ENCODE data around the gene KIR3DL1.
"Not testable (repeated sequence)": the region's sequence is repeated elsewhere in the genome, so short reads cannot be mapped to it uniquely, and the experiment has no call there.

The KIR3DL1 gene

DNA sequence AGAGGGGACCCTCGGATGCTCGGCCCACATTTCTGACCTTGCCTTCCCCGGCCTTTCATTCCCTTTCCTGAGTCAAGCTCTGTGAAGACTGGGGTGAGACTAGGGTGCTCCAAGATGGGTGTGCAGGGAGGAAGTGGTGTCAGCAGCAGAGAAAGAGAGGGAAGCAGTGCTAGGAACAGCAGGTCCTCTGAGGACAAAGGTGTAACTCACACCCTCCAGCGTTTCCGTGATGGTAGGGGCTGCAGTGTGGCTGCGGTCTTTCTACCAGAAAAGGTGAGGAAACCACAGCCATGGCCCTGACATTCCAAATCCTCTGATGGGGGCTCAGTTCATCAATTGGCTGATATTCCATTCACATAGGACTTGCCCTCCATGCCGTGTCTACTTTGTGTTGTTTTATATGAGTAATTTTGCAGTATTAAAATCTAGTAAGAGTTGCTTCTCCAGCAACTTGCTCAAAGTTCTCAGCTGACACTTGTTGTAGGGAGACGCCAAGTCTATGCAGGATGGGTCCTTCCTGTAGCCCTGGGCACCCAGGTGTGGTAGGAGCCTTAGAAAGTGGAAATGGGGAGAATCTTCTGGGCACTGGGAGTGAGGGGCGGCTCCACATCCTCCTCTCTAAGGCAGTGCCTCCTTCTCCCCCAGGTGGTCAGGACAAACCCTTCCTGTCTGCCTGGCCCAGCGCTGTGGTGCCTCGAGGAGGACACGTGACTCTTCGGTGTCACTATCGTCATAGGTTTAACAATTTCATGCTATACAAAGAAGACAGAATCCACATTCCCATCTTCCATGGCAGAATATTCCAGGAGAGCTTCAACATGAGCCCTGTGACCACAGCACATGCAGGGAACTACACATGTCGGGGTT is 1.6 kb downstream of the KIR3DL1 start:
- no peak for DNase-seq (ENCODE audit: low spot score)

DNA sequence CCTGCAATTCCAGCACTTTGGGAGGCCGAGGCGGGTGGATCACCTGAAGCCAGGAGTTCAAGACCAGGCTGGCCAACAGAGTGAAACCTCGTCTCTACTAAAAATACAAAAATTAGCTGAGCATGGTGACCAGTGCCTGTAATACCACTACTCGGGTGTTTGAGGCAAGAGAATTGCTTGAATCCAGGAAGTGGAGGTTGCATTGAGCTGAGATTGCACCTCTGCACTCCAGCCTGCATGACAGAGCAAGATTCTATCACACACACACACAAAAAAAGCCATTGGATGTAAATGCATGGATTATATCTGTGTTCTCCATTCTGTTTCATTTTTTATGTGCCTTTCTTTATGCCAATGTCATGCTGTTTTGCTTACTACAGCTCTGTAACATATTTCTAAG is 8.1 kb downstream of the KIR3DL1 start:
- DNase-seq (ENCODE audit: low spot score), result not testable (repeated sequence)

DNA sequence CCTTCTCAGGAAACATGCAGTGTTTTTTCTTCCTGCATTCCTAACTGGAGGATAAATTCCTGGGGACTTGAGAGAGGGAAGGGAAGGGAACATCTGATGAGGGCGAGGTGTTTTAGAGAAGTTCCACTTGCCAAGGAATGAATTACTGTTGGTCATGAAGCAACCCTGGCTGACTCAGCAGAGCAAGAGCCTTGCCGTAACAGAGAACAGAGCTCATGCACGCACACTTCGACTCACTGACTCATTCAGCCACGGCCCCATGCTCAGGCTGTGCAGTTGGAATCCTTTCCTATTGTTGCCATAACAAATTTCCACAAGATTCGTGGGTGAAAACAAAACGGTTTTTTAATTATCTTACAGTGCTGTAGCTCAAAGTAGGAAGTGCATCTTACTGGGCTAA is 9.1 kb downstream of the KIR3DL1 start:
- not testable (repeated sequence) for DNase-seq (ENCODE audit: low spot score)

DNA sequence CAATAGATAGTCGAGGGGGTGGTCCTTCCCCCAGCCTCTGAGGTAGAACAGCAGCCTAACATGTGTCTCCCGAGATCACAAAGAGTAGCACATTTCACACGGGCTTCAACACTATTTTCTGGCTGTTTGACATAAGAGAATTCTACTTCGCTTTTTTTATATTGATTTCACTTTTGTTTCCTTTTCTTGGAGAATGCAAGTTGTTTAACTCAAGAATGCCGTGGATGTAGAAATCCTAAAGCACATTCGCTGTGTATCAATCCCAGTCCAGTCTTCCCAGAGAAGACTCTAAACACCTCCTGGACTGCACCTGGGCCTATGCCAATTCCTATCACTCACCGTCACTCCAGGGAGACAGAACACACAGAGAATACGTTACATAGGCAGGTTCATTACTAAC is 11.8 kb downstream of the KIR3DL1 start:
- not testable (repeated sequence) for DNase-seq (ENCODE audit: low spot score)

DNA sequence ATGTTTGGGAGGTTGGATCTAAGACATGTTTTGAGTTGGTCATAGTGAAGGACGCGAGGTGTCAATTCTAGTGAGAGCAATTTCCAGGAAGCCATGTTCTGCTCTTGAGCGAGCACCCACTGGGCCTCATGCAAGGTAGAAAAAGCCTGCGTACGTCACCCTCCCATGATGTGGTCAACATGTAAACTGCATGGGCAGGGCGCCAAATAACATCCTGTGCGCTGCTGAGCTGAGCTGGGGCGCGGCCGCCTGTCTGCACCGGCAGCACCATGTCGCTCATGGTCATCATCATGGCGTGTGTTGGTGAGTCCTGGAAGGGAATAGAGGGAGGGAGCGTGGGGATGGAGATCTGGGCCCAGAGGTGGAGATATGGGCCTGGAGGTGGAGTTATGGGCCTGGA is 16.2 kb downstream of the KIR3DL1 start, which contains the start of gene KIR2DS4:
Gene KIR2DS4 (plus strand): TSS at position 181 of the 400 bp plus-strand sequence.
- not testable (repeated sequence) for DNase-seq (ENCODE audit: low spot score)

DNA sequence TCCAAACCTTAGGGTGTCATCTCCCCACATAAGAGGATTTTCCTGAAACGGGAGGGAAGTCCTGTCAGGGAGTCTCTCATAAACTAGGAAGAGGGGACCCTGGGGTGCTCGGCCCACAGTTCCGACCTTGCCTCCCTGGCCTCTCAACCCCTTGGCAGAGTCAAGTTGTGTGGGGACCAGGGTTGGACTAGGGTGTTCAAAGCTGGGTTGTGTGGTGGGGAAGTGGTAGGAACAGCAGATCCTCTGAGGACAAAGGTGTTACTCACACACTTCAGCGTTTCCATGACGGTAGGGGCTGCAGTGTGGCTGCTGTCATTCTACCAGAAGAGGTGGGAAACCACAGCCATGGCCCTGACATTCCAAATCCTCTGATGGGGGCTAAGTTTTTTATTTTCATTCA is 18.9 kb downstream of the KIR3DL1 start:
- DNase-seq (ENCODE audit: low spot score), result not testable (repeated sequence)

DNA sequence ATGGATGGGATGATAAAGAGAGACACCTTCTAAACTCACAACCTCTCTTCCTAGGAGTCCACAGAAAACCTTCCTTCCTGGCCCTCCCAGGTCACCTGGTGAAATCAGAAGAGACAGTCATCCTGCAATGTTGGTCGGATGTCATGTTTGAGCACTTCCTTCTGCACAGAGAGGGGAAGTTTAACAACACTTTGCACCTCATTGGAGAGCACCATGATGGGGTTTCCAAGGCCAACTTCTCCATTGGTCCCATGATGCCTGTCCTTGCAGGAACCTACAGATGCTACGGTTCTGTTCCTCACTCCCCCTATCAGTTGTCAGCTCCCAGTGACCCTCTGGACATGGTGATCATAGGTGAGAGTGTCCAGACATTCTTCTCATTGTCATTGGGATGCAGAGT is 21.3 kb downstream of the KIR3DL1 start:
- DNase-seq (ENCODE audit: low spot score), result not testable (repeated sequence)

DNA sequence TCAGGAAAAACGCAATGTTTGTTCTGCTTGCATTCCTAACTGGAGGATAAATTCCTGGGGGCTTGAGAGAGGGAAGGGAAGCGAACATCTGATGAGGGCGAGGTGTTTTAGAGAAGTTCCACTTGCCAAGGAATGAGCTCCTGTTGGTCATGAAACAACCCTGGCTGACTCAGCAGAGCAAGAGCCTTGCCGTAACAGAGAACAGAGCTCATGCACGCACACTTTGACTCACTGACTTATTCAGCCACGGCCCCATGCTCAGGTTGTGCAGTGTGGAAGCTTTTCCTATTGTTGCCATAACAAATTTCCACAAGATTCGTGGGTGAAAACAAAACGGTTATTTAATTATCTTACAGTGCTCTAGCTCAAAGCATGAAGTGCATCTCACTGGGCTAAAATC is 26.9 kb downstream of the KIR3DL1 start:
- DNase-seq (ENCODE audit: low spot score), result not testable (repeated sequence)

DNA sequence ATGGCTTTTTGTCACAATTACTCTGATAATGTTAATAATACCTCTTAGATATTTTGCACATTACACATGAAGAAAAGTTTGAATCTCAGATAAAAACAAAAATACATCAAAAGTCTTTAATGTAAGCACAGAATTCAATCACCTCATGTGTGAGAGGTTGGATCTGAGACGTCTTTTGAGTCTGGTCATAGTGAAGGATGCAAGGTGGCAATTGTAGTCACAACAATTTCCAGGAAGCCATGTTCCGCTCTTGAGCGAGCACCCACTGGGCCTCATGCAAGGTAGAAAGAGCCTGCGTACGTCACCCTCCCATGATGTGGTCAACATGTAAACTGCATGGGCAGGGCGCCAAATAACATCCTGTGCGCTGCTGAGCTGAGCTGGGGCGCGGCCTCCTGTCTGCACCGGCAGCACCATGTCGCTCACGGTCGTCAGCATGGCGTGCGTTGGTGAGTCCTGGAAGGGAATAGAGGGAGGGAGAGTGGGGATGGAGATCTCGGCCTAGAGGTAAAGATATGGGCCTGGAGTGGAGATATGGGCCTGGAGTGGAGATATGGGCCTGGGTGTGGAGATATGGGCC is 33.9 kb downstream of the KIR3DL1 start, which contains the start of gene KIR3DL2:
Gene KIR3DL2 (plus strand): TSS at position 383 of the 580 bp plus-strand sequence. CDS start 33 bp downstream, at position 416.
- not testable (repeated sequence) for DNase-seq (ENCODE audit: low spot score)

DNA sequence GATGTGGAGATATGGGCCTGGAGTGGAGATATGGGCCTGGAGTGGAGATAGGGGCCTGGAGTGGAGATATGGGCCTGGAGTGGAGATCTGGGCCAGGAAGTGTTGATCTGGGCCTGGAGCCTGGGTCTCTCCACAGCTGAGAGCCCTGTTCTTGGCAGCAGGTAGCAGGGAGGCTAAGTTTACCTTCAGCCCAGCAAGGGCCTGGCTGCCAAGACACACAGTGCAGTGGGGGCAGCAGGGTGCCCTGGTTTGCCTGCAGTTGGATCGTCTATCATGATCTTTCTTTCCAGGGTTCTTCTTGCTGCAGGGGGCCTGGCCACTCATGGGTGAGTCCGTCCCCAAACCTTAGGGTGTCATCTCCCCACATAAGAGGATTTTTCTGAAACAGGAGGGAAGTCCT is 34.7 kb downstream of the KIR3DL1 start:
- DNase-seq (ENCODE audit: low spot score), result no peak

DNA sequence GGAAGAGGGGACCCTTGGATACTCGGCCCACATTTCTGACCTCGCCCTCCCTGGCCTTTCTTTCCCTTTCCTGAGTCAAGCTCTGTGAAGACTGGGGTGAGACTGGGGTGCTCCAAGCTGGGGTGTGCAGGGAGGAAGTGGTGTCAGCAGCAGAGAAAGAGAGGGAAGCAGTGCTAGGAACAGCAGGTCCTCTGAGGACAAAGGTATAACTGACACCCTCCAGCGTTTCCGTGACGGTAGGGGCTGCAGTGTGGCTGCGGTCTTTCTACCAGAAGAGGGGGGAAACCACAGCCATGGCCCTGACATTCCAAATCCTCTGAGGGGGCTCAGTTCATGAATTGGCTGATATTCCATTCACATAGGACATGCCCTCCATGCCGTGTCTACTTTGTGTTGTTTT is 35.1 kb downstream of the KIR3DL1 start:
- DNase-seq (ENCODE audit: low spot score), result no peak

DNA sequence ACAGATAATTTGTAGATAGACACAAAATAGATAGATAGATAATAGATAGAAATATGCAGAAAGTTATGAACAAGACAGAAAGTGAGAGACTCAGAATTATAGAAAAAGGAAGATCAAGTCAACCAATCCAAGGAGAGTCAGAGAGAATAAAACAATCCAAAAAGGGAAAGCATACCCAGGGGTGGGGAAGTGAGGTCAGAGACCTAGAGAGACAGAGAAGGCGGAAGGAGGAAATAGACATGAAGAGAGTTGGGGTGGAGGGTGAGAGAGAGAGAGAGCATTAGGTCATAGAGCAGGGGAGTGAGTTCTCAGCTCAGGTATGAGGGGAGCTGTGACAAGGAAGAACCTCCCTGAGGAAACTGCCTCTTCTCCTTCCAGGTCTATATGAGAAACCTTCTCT is 39.0 kb downstream of the KIR3DL1 start:
- not testable (repeated sequence) for DNase-seq (ENCODE audit: low spot score)

DNA sequence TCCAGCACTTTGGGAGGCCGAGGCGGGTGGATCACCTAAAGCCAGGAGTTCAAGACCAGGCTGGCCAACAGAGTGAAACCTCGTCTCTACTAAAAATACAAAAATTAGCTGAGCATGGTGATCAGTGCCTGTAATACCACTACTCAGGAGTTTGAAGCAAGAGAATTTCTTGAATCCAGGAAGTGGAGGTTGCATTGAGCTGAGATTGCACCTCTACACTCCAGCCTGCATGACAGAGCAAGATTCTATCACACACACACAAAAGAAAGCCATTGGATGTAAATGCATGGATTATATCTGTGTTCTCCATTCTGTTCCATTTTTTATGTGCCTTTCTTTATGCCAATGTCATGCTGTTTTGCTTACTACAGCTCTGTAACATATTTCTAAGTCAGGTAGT is 42.2 kb downstream of the KIR3DL1 start:
- not testable (repeated sequence) for DNase-seq (ENCODE audit: low spot score)

DNA sequence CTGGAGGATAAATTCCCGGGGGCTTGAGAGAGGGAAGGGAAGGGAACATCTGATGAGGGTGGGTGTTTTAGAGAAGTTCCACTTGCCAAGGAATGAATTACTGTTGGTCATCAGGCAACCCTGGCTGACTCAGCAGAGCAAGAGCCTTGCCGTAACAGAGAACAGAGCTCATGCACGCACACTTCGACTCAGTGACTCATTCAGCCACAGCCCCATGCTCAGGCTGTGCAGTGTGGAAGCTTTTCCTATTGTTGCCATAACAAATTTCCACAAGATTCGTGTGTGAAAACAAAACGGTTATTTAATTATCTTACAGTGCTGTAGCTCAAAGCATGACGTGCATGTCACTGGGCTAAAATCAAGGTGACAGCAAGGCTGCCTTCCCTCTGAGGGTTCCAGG is 43.2 kb downstream of the KIR3DL1 start:
- DNase-seq (ENCODE audit: low spot score), result not testable (repeated sequence)

DNA sequence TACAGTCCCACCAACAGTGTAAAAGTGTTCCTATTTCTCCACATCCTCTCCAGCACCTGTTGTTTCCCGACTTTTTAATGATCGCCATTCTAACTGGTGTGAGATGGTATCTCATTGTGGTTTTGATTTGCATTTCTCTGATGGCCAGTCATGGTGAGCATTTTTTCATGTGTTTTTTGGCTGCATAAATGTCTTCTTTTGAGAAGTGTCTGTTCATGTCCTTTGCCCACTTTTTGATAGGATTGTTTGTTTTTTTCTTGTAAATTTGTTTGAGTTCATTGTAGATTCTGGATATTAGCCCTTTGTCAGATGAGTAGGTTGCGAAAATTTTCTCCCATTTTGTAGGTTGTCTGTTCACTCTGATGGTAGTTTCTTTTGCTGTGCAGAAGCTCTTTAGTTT is 47.2 kb downstream of the KIR3DL1 start:
- DNase-seq (ENCODE audit: low spot score), result not testable (repeated sequence)

DNA sequence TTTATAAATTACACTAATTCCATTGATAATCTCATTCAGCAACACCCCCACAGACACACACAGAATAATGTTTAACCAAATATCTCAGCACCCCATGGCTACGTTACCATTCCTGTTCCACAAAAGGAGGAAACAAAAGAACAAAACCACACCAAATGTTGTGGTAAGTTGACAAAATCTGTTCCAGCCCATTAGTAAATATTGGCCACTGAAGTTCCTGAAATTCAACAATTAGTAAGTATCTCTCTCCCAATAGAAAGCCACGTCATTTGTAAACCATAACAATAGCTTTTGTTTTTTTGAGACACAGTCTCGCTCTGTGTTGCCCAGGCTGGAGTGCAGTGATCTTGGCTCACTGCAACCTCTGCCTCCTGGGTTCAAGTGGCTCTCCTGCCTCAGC is 55.4 kb downstream of the KIR3DL1 start:
- DNase-seq (ENCODE audit: low spot score), result no peak

DNA sequence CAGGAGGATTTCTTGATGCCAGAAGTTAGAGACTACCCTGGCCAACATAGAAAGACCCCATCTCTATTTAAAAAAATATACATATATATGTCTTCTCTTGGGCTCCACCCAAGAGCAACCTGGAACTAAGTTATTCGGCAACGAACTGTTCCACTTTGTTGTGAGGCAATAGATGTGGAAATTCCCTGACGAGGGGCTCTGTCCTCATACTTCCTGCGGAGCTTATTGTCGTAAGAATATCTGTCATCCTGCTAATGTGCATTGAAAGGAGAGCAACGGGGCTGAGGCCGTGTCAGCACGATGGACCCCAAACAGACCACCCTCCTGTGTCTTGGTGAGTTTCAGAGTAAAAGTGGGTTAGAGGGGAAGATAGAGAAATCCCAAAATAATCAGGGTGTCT is 57.7 kb downstream of the KIR3DL1 start, which contains the start of gene FCAR:
Gene FCAR (plus strand): TSS at position 246 of the 400 bp plus-strand sequence. CDS start 55 bp downstream, at position 301.
- DNase-seq (ENCODE audit: low spot score), result no peak

DNA sequence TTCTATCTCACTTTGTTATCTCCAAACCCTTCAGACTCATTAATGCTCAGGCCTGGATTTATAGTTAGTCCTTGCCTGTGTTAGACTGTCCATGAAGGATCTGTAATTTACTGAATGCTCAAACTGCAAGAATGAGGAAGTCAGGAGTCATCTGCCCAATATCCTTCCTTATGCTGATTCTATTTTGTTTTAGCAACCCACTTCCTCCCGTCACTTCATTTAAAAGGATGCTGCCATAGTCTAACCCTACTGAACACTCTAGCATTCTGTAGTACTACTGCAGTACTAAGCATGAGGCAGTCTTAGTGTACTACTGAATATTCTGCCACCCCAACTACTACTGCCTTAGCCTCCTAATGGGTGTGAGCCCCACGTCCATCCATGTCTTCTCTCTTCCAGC is 59.2 kb downstream of the KIR3DL1 start:
- DNase-seq (ENCODE audit: low spot score), result no peak

DNA sequence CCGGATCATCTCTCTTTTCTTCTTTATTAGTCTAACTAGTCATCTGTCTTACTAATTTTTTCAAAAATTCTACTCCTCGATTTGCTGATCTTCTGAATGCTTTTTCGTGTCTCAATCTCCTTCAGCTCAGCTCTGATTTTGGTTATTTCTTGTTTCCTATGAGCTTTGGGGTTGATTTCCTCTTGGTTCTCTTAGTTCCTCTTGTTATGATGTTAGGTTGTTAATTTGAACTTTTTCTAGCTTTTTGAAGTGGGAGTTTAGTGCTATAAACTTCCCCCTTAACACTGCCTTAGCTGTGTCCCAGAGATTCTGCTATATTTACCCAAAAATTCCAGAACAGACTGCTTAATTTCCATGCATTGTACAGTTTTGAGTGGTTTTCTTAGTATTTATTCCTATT is 61.2 kb downstream of the KIR3DL1 start:
- no peak for DNase-seq (ENCODE audit: low spot score)
